ENCODE measurements around the gene ASB15.
"Not testable (repeated sequence)": the region's sequence is repeated elsewhere in the genome, so short reads cannot be mapped to it uniquely, and the experiment has no call there.

The ASB15 gene

DNA sequence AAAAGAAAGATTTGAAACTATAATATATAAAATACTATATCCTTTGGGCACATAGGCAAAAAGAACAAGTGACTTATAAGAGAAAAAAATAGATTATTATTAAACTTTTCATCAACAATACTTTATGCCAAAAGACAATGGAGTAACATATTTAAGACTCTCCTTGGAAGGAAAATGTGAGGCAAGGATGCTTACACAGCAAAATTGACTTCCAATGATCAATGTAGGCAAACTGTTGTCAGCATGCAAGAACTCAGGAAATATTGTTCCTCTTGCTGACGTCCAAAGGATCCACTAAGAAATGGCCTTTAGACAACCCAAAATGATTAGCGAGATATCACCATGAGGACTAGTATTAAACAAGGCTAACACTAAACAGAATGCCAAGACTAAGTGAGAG, 31.2 kb downstream of the ASB15 start:
- no peak overlapping the region for H3K4me3 ChIP-seq (replicated peaks; ENCODE audit: low read depth, low read length)
- no peak for DNase-seq (ENCODE audit: extremely low read depth, low read depth)
- TF ChIP-seq, protein P1, sequence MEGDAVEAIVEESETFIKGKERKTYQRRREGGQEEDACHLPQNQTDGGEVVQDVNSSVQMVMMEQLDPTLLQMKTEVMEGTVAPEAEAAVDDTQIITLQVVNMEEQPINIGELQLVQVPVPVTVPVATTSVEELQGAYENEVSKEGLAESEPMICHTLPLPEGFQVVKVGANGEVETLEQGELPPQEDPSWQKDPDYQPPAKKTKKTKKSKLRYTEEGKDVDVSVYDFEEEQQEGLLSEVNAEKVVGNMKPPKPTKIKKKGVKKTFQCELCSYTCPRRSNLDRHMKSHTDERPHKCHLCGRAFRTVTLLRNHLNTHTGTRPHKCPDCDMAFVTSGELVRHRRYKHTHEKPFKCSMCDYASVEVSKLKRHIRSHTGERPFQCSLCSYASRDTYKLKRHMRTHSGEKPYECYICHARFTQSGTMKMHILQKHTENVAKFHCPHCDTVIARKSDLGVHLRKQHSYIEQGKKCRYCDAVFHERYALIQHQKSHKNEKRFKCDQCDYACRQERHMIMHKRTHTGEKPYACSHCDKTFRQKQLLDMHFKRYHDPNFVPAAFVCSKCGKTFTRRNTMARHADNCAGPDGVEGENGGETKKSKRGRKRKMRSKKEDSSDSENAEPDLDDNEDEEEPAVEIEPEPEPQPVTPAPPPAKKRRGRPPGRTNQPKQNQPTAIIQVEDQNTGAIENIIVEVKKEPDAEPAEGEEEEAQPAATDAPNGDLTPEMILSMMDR (IDR thresholded peaks at IDR 0.05; ENCODE audit: low read depth, low read length, missing control alignments) = no peak

DNA sequence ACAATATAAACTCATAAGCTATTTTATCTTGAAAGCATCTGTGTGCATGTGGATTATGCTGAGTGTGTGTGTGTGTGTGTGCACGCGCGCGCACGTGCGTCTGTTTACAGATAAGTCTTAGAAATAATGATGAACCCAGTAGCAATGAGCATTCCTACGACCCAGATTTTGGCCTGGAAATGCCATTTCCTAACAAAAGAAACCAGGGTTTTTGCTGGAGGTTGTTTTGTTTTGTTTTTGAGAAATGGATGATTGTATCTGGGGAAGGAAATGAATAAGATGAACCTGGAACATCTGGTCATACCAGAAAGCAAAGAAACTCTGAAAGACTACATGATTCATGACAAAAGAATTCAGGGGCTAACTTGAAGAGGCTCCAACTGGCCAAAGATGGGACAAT, 31.9 kb downstream of the ASB15 start:
- TF ChIP-seq, protein P1 (IDR thresholded peaks at IDR 0.05; ENCODE audit: low read depth, low read length, missing control alignments) = no peak
- DNase-seq (ENCODE audit: extremely low read depth, low read depth) = peak; percentile 77
- no peak overlapping the region; the same call in 1 of the 2 replicates for H3K4me3 ChIP-seq (replicated peaks; ENCODE audit: low read depth, low read length)

DNA sequence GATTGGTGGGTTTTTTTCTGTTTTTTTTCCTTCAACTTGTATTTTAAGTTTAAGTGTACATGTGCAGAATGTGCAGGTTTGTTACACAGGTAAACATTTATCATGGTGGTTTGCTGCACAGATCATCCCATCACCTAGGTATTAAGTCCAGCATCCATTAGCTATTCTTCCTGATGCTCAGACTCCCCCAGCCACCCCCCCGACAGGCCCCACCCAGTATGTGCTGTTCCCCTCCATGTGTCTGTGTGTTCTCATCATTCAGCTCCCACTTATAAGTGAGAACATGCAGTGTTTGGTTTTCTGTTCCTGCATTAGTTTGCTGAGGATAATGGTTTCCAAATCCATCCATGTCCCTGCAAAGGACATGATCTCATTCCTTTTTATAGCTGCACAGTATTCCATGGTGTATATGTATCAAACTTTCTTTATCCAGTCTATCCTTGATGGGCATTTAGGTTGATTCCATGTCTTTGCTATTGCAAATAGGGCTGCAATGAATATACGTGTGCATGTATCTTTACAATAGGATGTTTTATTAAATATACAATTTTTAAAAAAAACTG, 32.5 kb downstream of the ASB15 start:
- DNase-seq (ENCODE audit: extremely low read depth, low read depth); H3K4me3 ChIP-seq (replicated peaks; ENCODE audit: low read depth, low read length): not testable (repeated sequence)

DNA sequence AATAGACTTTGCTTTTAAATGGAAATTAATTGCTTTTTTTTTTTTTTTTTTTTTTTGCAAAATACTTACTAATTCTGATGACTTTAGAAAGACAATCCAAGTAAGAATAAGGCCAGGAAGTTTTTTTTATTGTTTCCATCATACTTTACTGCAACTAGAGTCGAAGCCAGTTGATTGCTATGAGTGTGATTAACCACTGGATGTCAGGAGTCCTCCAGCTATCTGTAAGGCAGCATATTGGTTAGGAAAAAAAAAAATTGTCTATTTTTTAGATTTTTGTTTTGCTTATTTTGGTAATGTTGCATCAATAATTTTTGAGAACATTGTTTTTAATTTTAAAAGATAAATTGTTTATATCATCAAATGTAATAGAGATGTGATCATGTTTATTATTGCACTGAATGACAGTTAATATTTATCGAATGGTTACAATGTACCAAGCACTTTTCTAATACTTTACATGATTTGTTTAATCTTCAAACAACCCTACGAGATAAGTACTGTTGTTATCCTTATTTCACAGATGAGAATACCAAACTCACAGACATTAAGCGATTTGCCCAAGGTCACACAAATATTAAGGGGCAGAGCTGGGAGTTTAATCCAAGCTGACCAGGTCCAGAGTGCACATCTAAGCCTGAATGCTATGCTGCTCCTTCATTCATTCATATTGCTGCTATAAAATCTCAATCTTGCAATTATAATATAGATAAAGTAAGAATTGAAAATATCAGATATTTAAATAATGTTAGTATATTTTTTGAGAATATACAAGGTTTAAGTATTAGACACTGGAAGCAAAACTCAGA, 34.1 kb downstream of the ASB15 start:
- TF ChIP-seq, protein P1 (IDR thresholded peaks at IDR 0.05; ENCODE audit: low read depth, low read length, missing control alignments) = peak; percentile 51
- H3K4me3 ChIP-seq (replicated peaks; ENCODE audit: low read depth, low read length) = no peak overlapping the region
- no peak for DNase-seq (ENCODE audit: extremely low read depth, low read depth)

DNA sequence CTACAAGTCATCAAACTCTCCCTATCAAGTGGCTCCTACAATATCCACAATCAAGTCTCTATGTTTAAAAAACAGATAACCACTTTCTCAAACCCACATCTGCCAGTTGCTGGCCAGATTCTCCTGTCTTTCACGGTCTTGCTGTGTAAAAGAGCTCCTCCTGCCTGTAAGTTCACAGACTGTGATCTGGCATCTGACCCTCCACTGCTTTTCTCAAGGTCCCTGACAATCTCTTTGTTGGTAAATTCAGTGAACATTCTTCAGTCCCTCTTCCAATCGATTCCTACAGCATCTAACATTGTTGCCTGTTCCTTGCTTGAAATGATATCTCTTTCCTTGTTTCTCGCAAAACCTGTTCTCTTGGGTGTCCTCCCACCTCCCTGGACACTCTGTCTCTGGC, 35.6 kb downstream of the ASB15 start:
- TF ChIP-seq, protein P1 (IDR thresholded peaks at IDR 0.05; ENCODE audit: low read depth, low read length, missing control alignments) = no peak

DNA sequence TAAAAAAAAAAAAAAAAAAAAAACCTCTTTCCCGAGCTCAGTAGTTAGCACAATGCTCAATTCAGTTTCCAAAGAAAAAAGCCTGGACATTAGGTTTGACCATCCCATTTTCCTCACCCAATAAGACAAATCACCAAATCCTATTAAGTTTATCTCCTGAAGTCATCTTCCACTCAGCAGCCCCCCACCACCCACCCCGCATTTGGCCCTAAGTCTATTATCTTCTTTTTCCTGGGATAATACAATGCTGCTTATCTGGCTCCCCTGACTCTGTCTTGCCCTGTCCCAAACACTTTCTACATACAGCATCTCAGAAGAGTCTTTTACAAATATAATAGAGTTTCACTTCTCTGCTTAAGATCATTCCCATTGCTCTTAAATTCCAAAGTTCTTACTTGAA, 36.3 kb downstream of the ASB15 start:
- no peak for DNase-seq (ENCODE audit: extremely low read depth, low read depth)
- TF ChIP-seq, protein P1 (IDR thresholded peaks at IDR 0.05; ENCODE audit: low read depth, low read length, missing control alignments) = no peak
- no peak overlapping the region for H3K4me3 ChIP-seq (replicated peaks; ENCODE audit: low read depth, low read length)

More for the DNA sequence above, 35.6 kb downstream of the ASB15 start:
- no peak overlapping the region for H3K4me3 ChIP-seq (replicated peaks; ENCODE audit: low read depth, low read length)
- no peak for DNase-seq (ENCODE audit: extremely low read depth, low read depth)

DNA sequence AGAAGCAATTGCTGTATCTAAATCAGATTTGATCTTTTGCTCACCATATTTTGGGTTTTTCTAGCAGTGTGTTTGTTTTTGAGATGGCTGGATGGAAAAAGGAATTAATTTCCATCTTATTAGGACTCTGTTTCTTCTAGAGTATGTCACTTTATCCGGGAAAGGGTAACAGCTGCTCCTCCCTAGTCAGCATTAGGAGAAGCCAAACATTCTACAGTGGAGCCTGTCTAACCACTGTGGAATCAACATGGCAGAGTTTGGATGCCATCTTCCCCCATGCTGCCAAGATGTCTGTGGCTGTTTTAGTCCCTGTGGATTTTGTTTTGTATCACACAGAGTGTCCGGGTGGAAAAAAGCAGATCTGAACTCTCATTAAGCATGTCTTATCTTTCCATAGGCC, 38.0 kb downstream of the ASB15 start:
- TF ChIP-seq, protein P1 (IDR thresholded peaks at IDR 0.05; ENCODE audit: low read depth, low read length, missing control alignments) = no peak
- DNase-seq (ENCODE audit: extremely low read depth, low read depth) = no peak
- H3K4me3 ChIP-seq (replicated peaks; ENCODE audit: low read depth, low read length) = no peak overlapping the region

Measured in HFF-Myc (cell line).